Vagina (tissue), 2 donors: Measurements from ENCODE around the gene INPP4A.
A peak's percentile ranks its signal among the peaks of the same experiment; 100 is the strongest.

Experiments used
- POLR2A ChIP-seq, 2 donors: fragments of 450-650 bp; IDR thresholded peaks; one replicate each; pipeline ENCODE4 v1.6.1; 2017; ENCODE audit warnings: antibody characterized with exemption in 2 of 2, mild to moderate bottlenecking in 2 of 2, moderate library complexity in 2 of 2
- TF ChIP-seq, protein P1 (sequence below), 3 experiments: fragments of 450-650 bp in 2 of 3; fragments of 200-600 bp in 1 of 3; sonication (generic) in 1 of 3; IDR thresholded peaks; one replicate each; pipeline ENCODE4 v1.5.1; 2017 to 2019; ENCODE audit warnings: antibody characterized with exemption in 3 of 3, mild to moderate bottlenecking in 2 of 3, moderate library complexity in 2 of 3

DNA sequence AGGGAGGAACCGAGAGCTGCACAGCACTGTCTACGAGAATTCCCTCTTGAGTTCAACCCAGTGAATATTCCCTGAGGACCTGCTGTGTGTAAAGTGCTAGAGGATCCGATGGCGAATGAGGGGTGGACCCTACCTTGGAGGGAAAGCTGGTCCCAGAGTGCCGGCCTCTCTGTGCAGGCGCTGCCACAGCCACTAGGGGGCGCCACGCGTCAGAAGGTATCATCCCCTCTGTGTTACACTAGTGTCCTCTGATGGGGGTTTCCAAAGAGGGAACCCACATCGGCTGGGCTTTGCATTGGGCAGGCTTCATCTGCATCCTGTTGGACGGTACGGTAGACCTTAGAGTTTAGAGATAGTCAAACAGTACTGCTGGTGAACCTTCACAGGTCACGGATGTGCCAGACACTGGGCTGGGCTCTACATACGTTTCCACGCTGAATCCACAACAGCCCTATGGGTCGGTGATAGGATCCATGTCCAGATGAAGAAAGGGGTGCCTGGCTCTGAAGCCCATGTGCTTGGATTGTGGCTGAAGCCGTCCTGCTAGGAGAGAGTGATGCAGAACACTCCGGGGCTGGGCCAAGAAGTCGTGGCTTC lies 124.6 kb downstream of the INPP4A start:
- no peak for TF ChIP-seq POLR2A (IDR thresholded peaks at IDR 0.05)
- TF ChIP-seq, protein P1, sequence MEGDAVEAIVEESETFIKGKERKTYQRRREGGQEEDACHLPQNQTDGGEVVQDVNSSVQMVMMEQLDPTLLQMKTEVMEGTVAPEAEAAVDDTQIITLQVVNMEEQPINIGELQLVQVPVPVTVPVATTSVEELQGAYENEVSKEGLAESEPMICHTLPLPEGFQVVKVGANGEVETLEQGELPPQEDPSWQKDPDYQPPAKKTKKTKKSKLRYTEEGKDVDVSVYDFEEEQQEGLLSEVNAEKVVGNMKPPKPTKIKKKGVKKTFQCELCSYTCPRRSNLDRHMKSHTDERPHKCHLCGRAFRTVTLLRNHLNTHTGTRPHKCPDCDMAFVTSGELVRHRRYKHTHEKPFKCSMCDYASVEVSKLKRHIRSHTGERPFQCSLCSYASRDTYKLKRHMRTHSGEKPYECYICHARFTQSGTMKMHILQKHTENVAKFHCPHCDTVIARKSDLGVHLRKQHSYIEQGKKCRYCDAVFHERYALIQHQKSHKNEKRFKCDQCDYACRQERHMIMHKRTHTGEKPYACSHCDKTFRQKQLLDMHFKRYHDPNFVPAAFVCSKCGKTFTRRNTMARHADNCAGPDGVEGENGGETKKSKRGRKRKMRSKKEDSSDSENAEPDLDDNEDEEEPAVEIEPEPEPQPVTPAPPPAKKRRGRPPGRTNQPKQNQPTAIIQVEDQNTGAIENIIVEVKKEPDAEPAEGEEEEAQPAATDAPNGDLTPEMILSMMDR (IDR thresholded peaks at IDR 0.05) = peak; percentile 34 to 63 (median 49)
